ENCODE results near the gene SKIC3.

Gene SKIC3

GRCh38 chr5:95563367-95563766 is 8.6 kb upstream of the SKIC3 start:
- Histone ChIP-seq H3K4me3 (ENCODE audit: low read length) (no peak overlapping the region), H3K9ac (ENCODE audit: low read length) (no peak overlapping the region), H3K4me1 (ENCODE audit: control insufficient read depth, insufficient read depth, low read length) (no peaks in the 10 kb centered on the region), H3K27me3 (replicated peaks; ENCODE audit: control insufficient read depth, insufficient read depth, low read length) (no peaks in the 10 kb centered on the region), H3K36me3 (ENCODE audit: control insufficient read depth, insufficient read depth, low read length, severe bottlenecking) (peaks cover 22% of the 10 kb centered on the region), H3K9me3 (ENCODE audit: control insufficient read depth, low read length) (no peaks in the 10 kb centered on the region)
- no peak for DNase-seq (ENCODE audit: low read depth)

DNA sequence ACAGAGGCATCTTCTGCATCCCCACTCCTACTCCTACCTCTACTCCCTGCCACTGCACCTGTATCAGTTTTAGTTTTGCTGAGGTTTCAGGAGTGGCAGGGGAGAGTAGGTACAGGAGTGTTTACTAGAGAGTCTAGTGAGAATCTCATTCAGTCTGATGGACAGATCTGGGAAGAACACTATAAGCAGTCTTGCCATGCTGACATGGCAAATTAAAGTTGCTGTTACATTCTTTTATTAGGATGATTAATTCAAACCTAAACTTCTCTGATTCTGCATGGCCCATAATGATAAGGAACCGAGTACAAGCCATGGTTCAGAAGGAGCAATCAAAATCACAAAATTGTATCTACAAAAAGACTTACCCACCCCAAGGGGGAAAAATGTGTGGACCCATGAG is 7.5 kb upstream of the SKIC3 start:
- no peak overlapping the region for H3K9ac ChIP-seq (ENCODE audit: low read length)
- H3K27me3 ChIP-seq (replicated peaks; ENCODE audit: control insufficient read depth, insufficient read depth, low read length), result no peaks in the 10 kb centered on the region
- DNase-seq (ENCODE audit: low read depth), result no peak
- H3K4me1 ChIP-seq (ENCODE audit: control insufficient read depth, insufficient read depth, low read length), result peaks cover 9% of the 10 kb centered on the region
- no peaks in the 10 kb centered on the region for H3K9me3 ChIP-seq (ENCODE audit: control insufficient read depth, low read length)
- peaks cover 11% of the 10 kb centered on the region for H3K36me3 ChIP-seq (ENCODE audit: control insufficient read depth, insufficient read depth, low read length, severe bottlenecking)
- H3K4me3 ChIP-seq (ENCODE audit: low read length), result no peak overlapping the region

- H3K9me3 ChIP-seq (ENCODE audit: control insufficient read depth, low read length), result no peaks in the 10 kb centered on the region
- H3K4me3 ChIP-seq (ENCODE audit: low read length), result no peak overlapping the region
- DNase-seq (ENCODE audit: low read depth), result no peak
- peaks cover 2% of the 10 kb centered on the region for H3K36me3 ChIP-seq (ENCODE audit: control insufficient read depth, insufficient read depth, low read length, severe bottlenecking)
- no peaks in the 10 kb centered on the region for H3K27me3 ChIP-seq (replicated peaks; ENCODE audit: control insufficient read depth, insufficient read depth, low read length)
- peaks cover 22% of the 10 kb centered on the region for H3K4me1 ChIP-seq (ENCODE audit: control insufficient read depth, insufficient read depth, low read length)
- no peak overlapping the region for H3K9ac ChIP-seq (ENCODE audit: low read length)
Measured at GRCh38 chr5:95557841-95558240, 3.1 kb upstream of the SKIC3 start.

- Histone ChIP-seq H3K27me3 (replicated peaks; ENCODE audit: control insufficient read depth, insufficient read depth, low read length) (no peaks in the 10 kb centered on the region), H3K9ac (ENCODE audit: low read length) (peak overlapping the region; percentile 88), H3K4me1 (ENCODE audit: control insufficient read depth, insufficient read depth, low read length) (peaks cover 22% of the 10 kb centered on the region), H3K9me3 (ENCODE audit: control insufficient read depth, low read length) (no peaks in the 10 kb centered on the region), H3K4me3 (ENCODE audit: low read length) (peak overlapping the region; percentile 87), H3K36me3 (ENCODE audit: control insufficient read depth, insufficient read depth, low read length, severe bottlenecking) (peaks cover 9% of the 10 kb centered on the region)
- DNase-seq (ENCODE audit: low read depth), result no peak
Measured at GRCh38 chr5:95555553-95555952, 776 bp upstream of the SKIC3 start.

DNA sequence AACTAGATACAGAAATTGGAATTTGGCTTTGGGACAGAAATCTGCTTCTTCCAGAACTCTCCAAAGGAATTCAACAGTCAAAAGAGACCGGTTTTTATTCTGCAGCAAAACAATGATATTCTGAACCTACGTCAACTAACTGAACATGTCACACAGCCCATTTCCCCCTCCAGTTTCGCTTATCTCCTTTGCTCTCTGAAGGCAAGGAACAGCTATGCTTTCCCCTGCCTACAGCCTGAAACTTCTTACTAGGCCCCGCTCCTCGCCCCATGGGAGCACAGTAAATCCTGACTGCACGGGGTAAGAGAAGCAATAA is 488 bp downstream of the SKIC3 start:
- DNase-seq (ENCODE audit: low read depth), result no peak
- no peaks in the 10 kb centered on the region for H3K9me3 ChIP-seq (ENCODE audit: control insufficient read depth, low read length)
- H3K36me3 ChIP-seq (ENCODE audit: control insufficient read depth, insufficient read depth, low read length, severe bottlenecking), result peaks cover 18% of the 10 kb centered on the region
- peak overlapping the region; percentile 87 for H3K4me3 ChIP-seq (ENCODE audit: low read length)
- peak overlapping the region; percentile 88 for H3K9ac ChIP-seq (ENCODE audit: low read length)
- H3K27me3 ChIP-seq (replicated peaks; ENCODE audit: control insufficient read depth, insufficient read depth, low read length), result no peaks in the 10 kb centered on the region
- peaks cover 22% of the 10 kb centered on the region for H3K4me1 ChIP-seq (ENCODE audit: control insufficient read depth, insufficient read depth, low read length)

DNA sequence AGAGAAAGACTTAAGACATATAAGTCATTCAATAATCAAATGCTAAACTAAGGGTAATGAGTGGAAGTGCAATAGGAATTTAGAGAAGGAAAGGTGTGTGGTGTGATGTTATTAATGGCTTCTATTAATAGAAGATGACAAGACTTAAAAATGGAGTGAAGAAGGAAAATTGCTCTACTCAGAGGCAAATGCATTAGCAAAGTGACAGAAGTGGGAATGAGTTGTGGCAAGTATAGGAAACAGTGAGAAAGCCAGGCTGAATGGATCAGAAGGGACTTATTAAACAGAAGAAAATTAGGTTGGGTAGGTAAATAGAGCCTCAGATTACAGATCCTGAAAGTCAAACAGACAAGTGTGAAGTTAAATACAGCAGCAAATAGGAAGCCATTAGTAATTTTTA is 5.7 kb downstream of the SKIC3 start:
- DNase-seq (ENCODE audit: low read depth), result no peak
- H3K4me3 ChIP-seq (ENCODE audit: low read length), result no peak overlapping the region
- H3K9me3 ChIP-seq (ENCODE audit: control insufficient read depth, low read length), result no peaks in the 10 kb centered on the region

DNA sequence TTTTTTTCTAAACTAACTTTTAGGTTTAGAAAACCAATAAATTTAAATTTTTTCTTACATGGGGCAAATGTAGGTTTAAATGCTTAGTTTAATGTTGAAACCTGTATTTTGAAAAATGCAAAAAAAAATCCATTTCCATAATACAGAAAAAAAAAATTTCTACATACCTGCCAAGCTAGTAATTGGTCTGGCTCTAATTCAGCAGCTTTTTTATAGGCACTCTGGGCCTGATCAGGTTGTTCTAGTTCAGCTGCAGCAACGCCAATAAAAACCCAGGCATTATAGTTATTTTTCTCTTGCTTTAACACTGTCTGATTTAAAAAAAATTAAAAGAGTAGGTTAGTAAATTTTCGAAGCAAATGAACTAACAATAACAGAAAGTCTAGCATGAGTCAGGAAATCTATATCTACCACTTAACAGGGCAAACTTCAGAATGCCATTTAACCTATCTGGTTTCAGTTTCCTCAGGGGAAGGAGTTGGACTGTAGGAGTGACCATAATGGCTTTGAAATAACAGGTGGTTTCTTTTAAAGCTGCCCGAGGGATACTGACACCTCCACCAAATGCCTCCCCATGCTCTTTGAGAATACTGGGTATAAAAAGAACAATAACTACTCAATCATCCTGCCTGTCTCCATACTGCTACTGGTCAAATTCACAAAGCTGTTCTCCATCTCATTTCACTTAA is 11.6 kb downstream of the SKIC3 start:
- Histone ChIP-seq H3K9ac (ENCODE audit: low read length) (no peak overlapping the region), H3K9me3 (ENCODE audit: control insufficient read depth, low read length) (no peaks in the 10 kb centered on the region), H3K36me3 (ENCODE audit: control insufficient read depth, insufficient read depth, low read length, severe bottlenecking) (peaks cover 87% of the 10 kb centered on the region), H3K4me1 (ENCODE audit: control insufficient read depth, insufficient read depth, low read length) (peaks cover 1% of the 10 kb centered on the region), H3K27me3 (replicated peaks; ENCODE audit: control insufficient read depth, insufficient read depth, low read length) (no peaks in the 10 kb centered on the region), H3K4me3 (ENCODE audit: low read length) (no peak overlapping the region)
- peak; percentile 41 for DNase-seq (ENCODE audit: low read depth)

More for the DNA sequence above, 5.7 kb downstream of the SKIC3 start:
- Histone ChIP-seq H3K36me3 (ENCODE audit: control insufficient read depth, insufficient read depth, low read length, severe bottlenecking) (peaks cover 71% of the 10 kb centered on the region), H3K4me1 (ENCODE audit: control insufficient read depth, insufficient read depth, low read length) (peaks cover 7% of the 10 kb centered on the region), H3K9ac (ENCODE audit: low read length) (no peak overlapping the region), H3K27me3 (replicated peaks; ENCODE audit: control insufficient read depth, insufficient read depth, low read length) (no peaks in the 10 kb centered on the region)

GRCh38 chr5:95537501-95537900 is 17.3 kb downstream of the SKIC3 start:
- Histone ChIP-seq H3K4me1 (ENCODE audit: control insufficient read depth, insufficient read depth, low read length) (peaks cover 22% of the 10 kb centered on the region), H3K9ac (ENCODE audit: low read length) (no peak overlapping the region), H3K36me3 (ENCODE audit: control insufficient read depth, insufficient read depth, low read length, severe bottlenecking) (peaks cover 55% of the 10 kb centered on the region), H3K27me3 (replicated peaks; ENCODE audit: control insufficient read depth, insufficient read depth, low read length) (no peaks in the 10 kb centered on the region), H3K4me3 (ENCODE audit: low read length) (no peak overlapping the region), H3K9me3 (ENCODE audit: control insufficient read depth, low read length) (no peaks in the 10 kb centered on the region)
- peak; percentile 52 for DNase-seq (ENCODE audit: low read depth)

DNA sequence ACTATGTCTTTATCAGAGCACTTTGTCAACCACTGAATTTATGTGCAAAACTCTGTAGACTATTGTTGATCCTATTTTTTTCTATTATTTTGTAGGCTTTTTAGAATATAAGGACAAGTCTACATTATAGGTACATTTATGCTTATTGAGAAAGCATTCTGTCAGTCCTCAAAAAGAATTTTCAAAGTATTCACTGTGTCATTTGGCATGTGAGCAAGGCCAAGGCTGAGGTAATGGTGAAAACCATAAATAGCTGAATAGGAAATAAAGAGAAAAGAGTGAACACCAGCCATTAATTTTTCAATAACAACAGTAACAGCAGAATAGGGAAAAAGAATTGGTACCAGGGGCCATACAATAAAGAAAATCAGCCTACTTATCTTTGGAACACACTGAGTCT is 21.0 kb downstream of the SKIC3 start:
- DNase-seq (ENCODE audit: low read depth), result peak; percentile 30
- no peaks in the 10 kb centered on the region for H3K9me3 ChIP-seq (ENCODE audit: control insufficient read depth, low read length)
- H3K36me3 ChIP-seq (ENCODE audit: control insufficient read depth, insufficient read depth, low read length, severe bottlenecking), result peaks cover 38% of the 10 kb centered on the region
- H3K4me3 ChIP-seq (ENCODE audit: low read length), result no peak overlapping the region
- no peak overlapping the region for H3K9ac ChIP-seq (ENCODE audit: low read length)
- H3K27me3 ChIP-seq (replicated peaks; ENCODE audit: control insufficient read depth, insufficient read depth, low read length), result no peaks in the 10 kb centered on the region
- H3K4me1 ChIP-seq (ENCODE audit: control insufficient read depth, insufficient read depth, low read length), result peaks cover 37% of the 10 kb centered on the region

GRCh38 chr5:95533106-95533505 is 21.7 kb downstream of the SKIC3 start:
- Histone ChIP-seq H3K9me3 (ENCODE audit: control insufficient read depth, low read length) (no peaks in the 10 kb centered on the region), H3K4me3 (ENCODE audit: low read length) (no peak overlapping the region), H3K27me3 (replicated peaks; ENCODE audit: control insufficient read depth, insufficient read depth, low read length) (no peaks in the 10 kb centered on the region), H3K36me3 (ENCODE audit: control insufficient read depth, insufficient read depth, low read length, severe bottlenecking) (peaks cover 44% of the 10 kb centered on the region), H3K4me1 (ENCODE audit: control insufficient read depth, insufficient read depth, low read length) (peaks cover 36% of the 10 kb centered on the region), H3K9ac (ENCODE audit: low read length) (no peak overlapping the region)
- peak; percentile 57 for DNase-seq (ENCODE audit: low read depth)

DNA sequence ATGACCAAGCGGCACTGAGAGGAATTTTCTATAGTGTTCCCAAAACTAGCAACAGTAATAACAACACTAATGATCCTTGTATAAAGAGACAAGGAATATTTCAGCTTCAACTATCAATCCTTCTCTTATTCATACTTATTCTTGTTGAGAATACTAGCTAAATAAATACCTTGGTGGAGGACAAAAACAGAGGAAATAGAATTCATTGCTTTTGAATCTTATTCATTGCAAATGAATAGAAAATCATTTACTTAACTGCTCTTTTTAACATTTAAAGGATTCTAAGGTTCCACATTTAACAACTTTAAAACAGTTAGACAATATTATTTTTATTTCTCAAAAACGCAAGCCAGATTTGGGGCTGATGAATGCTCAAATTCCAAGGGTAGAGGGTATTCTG is 22.4 kb downstream of the SKIC3 start:
- Histone ChIP-seq H3K36me3 (ENCODE audit: control insufficient read depth, insufficient read depth, low read length, severe bottlenecking) (peaks cover 51% of the 10 kb centered on the region), H3K4me3 (ENCODE audit: low read length) (no peak overlapping the region), H3K9me3 (ENCODE audit: control insufficient read depth, low read length) (no peaks in the 10 kb centered on the region), H3K27me3 (replicated peaks; ENCODE audit: control insufficient read depth, insufficient read depth, low read length) (no peaks in the 10 kb centered on the region), H3K4me1 (ENCODE audit: control insufficient read depth, insufficient read depth, low read length) (peaks cover 30% of the 10 kb centered on the region), H3K9ac (ENCODE audit: low read length) (no peak overlapping the region)
- no peak for DNase-seq (ENCODE audit: low read depth)

DNA sequence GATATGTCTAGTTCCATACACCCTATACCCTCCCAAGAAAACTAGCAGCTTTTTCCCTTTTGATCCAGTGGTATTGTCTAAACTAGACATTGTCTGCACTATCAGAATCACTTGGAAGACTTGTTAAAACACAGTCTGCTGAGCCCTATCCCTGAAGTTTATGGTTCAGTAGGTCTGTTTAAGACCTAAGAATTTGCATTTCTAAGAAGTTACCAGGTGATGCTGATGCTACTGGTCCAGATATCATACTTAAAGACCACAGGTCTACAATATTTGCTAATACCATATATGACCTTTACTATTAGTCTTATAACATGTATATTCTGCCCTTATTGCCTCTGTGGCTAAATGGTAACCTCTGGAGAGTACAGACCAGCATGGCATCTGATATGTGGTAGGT is 23.3 kb downstream of the SKIC3 start:
- Histone ChIP-seq H3K9ac (ENCODE audit: low read length) (no peak overlapping the region), H3K4me1 (ENCODE audit: control insufficient read depth, insufficient read depth, low read length) (peaks cover 29% of the 10 kb centered on the region), H3K4me3 (ENCODE audit: low read length) (no peak overlapping the region), H3K27me3 (replicated peaks; ENCODE audit: control insufficient read depth, insufficient read depth, low read length) (no peaks in the 10 kb centered on the region), H3K36me3 (ENCODE audit: control insufficient read depth, insufficient read depth, low read length, severe bottlenecking) (peaks cover 51% of the 10 kb centered on the region), H3K9me3 (ENCODE audit: control insufficient read depth, low read length) (no peaks in the 10 kb centered on the region)
- DNase-seq (ENCODE audit: low read depth), result no peak

All from adipocyte (in vitro differentiated cells).